Activated CD4-positive, alpha-beta T cell treated with anti-CD3 and anti-CD28 coated beads, Interleukin-2, amount 10 ng/mL, durations not matched to agents 24 days and 14 days (primary cell): ENCODE measurements around the gene MRPL22. TPM values are rescaled to one million over a fixed set of nuclear protein-coding genes. Genes with fewer than 3 reads are reported as not detected.
"Not testable (repeated sequence)": the region's sequence is repeated elsewhere in the genome, so short reads cannot be mapped to it uniquely, and the experiment has no call there.

Source experiments
- DNase-seq: peaks from one replicate; pipeline ENCODE4 v3.0.0; 2022
- H3K27ac Mint-ChIP-seq: one replicate; pipeline ENCODE4 v1.8.0; 2022; ENCODE audit warnings: mild to moderate bottlenecking, mixed read lengths
- H3K27me3 Mint-ChIP-seq: one replicate; pipeline ENCODE4 v1.8.0; 2022; ENCODE audit warnings: mixed read lengths
- H3K36me3 Mint-ChIP-seq: one replicate; pipeline ENCODE4 v1.8.0; 2022; ENCODE audit warnings: low read depth, mild to moderate bottlenecking, mixed read lengths
- H3K4me1 Mint-ChIP-seq: one replicate; pipeline ENCODE4 v1.8.0; 2021; ENCODE audit warnings: mixed read lengths
- H3K4me3 Mint-ChIP-seq: one replicate; pipeline ENCODE4 v1.8.0; 2022; ENCODE audit warnings: mild to moderate bottlenecking, moderate library complexity, mixed read lengths
- H3K9me3 Mint-ChIP-seq: one replicate; pipeline ENCODE4 v1.8.0; 2021; ENCODE audit warnings: mixed read lengths
- intact Hi-C: fragments of 100-400 bp; cut with micrococcal nuclease; formaldehyde crosslinking; loops from one replicate; pipeline ENCODE4 v1.15.1; 2023
- total RNA-seq: library from RNA; stranded (reverse); gene quantifications from 2 replicates; pipeline ENCODE4 v1.2.3, GENCODE V29; 2022

MRPL22 gene
- total RNA-seq, 1 donor from 2014 or later = 83.8 TPM

DNA sequence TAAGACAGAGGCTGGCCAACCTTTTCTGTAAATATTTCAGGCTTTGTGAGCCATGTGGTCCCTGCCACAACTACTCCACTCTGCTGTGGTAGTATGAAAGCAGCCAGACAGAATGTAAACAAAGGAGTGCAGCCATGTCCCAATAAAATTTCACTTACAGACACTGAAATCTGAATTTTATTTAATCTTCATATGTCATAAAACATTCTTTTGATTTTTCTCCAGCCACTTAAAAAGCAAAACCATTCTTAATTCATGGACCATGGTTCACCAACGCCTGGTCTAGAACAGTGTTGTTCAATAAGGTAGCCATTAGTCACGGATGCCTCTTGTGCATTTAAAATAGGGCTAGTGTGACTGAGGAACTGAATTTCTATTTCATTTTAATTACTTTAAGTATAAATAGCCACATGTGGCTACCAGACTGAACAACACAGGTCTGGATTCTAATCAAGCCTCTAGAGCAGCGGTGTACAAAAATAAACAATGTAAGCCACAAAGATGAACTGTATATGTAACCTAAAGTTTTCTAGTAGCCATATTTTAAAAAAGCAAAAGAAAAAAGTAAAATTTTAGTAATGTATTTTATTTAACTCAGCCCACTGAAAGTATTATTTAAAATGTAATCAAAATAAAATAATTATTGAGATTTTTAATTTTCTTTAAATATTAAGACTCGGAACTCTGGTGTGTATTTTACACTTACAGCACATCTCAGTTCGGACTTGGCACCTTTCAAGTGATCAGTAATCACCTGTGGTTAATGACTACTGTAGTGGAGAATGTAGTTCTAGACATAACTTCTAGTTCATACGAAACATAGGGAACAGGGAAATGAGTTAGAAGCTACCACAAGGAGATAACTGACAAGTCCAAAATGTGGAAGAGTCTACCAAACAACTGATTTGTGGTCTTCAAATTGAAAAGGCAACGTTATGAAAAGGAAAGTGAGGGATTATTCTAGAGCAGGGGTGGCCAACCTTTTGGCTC lies 17.1 kb upstream of the MRPL22 start:
- Mint-ChIP-seq H3K27me3 (no peaks in the 10 kb centered on the region), H3K9me3 (no peaks in the 10 kb centered on the region), H3K27ac (no peak overlapping the region), H3K4me1 (no peaks in the 10 kb centered on the region), H3K36me3 (peaks cover 54% of the 10 kb centered on the region), H3K4me3 (no peak overlapping the region)
- intact Hi-C loops = no loop called here
- no peak for DNase-seq

DNA sequence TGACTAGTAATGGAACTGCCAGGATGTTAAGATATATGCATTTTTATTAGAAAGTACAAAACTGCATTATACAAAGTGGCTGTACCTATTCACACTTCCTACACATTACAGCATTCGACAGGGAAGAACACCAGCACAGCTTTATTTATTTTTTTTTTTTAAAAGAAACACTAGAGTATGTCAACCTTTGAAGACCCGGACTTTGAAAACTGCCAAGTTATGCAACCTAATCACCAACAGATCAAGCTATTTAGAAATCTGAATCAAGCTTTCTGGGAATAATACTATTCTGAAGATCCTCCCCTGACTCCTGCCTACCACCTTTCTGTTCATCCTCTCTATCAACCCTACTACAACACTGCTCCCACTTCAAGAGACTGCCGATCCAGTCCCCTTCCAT lies 7.3 kb upstream of the MRPL22 start:
- no peak for DNase-seq
- Mint-ChIP-seq H3K4me3 (no peak overlapping the region), H3K36me3 (peaks cover 41% of the 10 kb centered on the region), H3K9me3 (no peaks in the 10 kb centered on the region), H3K4me1 (peaks cover 25% of the 10 kb centered on the region), H3K27ac (no peak overlapping the region), H3K27me3 (no peaks in the 10 kb centered on the region)
- intact Hi-C loops = no loop called here

- no peak overlapping the region for H3K4me3 Mint-ChIP-seq
- H3K4me1 Mint-ChIP-seq = peaks cover 29% of the 10 kb centered on the region
- no peak overlapping the region for H3K27ac Mint-ChIP-seq
- H3K27me3 Mint-ChIP-seq = no peaks in the 10 kb centered on the region
- intact Hi-C loops = no loop called here
- no peaks in the 10 kb centered on the region for H3K9me3 Mint-ChIP-seq
- DNase-seq = no peak
- peaks cover 36% of the 10 kb centered on the region for H3K36me3 Mint-ChIP-seq
These were observed 6.0 kb upstream of the MRPL22 start for GRCh38 chr5:154934881-154935280.

GRCh38 chr5:154937186-154937717 lies 3.6 kb upstream of the MRPL22 start:
- intact Hi-C loops = no loop called here
- no peaks in the 10 kb centered on the region for H3K27me3 Mint-ChIP-seq
- peaks cover 33% of the 10 kb centered on the region for H3K4me1 Mint-ChIP-seq
- peak overlapping the region; percentile 88 for H3K27ac Mint-ChIP-seq
- H3K4me3 Mint-ChIP-seq = peak overlapping the region; percentile 92
- H3K9me3 Mint-ChIP-seq = no peaks in the 10 kb centered on the region
- peak; percentile 58 for DNase-seq
- H3K36me3 Mint-ChIP-seq = peaks cover 21% of the 10 kb centered on the region

DNA sequence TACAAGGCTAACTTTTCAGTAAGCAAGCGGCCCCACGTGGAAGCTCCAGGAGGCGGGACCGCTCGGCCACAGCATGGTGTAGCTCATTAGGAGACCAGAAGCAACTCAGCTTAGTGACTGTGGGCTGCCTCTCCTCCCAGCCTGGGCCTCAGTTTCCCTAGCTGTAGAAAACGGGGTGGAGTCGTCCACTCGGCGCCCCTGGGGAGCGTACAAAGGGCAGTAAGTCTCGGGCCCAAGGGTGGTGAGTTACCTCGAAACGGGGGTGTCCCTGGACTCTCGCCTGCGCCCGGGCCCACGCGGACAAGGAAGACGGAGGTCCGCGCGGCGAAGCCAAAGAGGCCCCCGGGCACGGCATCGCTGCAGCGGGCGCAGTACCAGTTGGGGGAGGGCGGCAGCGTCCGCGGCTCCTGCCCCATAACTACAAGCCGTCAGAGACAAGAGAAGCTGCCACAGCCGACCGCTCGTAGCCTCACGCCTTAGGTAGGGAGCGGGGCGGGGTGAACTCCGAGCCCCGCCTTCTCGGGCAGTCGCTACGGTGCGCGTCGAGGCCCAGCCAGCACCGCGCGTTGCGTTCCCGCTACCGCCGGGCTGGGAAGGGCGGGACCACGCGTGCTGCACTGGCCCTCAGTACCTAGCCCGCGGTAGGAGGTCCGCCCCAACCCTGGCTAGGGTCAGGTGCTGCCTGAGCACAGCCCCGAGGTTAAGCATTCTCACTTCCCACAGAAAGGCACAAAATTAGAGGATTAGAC lies 3.0 kb upstream of the MRPL22 start, which contains the start of gene GEMIN5:
Gene GEMIN5, minus strand, starts transcription at position 494 of the 749 bp plus-strand sequence. Its CDS starts 78 bp downstream, at position 416.
- Mint-ChIP-seq H3K4me3 (peak within 1 kb of the TSS; percentile 92), H3K4me1 (peaks cover 36% of the 10 kb centered on the region), H3K9me3 (no peaks in the 10 kb centered on the region), H3K36me3 (peaks cover 20% of the 10 kb centered on the region), H3K27me3 (no peaks in the 10 kb centered on the region), H3K27ac (peak within 1 kb of the TSS; percentile 88)
- intact Hi-C loops = loop anchor here (1.0 kb wide), 2 partner anchors 80 to 183 kb away; partner anchors contain the start of genes CNOT8 and LARP1
- peak; percentile 96 for DNase-seq

DNA sequence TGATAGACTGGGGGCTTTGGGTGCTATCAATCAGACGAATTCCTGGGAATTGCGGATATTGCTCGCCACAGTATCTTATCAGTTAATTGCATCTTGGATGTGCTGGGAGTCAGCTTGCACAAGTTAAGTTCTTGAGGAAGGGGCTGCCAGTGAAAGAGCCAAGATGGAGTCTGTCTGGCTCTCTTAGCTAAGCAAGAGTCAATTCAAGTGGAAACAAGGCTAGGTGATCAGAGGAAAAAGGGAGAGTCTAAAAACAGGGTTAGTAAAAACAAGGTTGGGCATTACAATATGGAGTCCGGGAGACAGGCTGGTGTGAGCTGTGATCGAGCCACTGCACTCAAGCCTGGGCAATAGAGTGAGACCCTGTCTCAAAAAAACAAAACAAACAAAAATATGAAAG lies 1.5 kb upstream of the MRPL22 start:
- Mint-ChIP-seq H3K4me1 (peaks cover 36% of the 10 kb centered on the region), H3K27ac (peak overlapping the region; percentile 2), H3K36me3 (peaks cover 13% of the 10 kb centered on the region)
- DNase-seq, H3K27me3 Mint-ChIP-seq, H3K9me3 Mint-ChIP-seq, intact Hi-C loops, H3K4me3 Mint-ChIP-seq: not testable (repeated sequence)

DNA sequence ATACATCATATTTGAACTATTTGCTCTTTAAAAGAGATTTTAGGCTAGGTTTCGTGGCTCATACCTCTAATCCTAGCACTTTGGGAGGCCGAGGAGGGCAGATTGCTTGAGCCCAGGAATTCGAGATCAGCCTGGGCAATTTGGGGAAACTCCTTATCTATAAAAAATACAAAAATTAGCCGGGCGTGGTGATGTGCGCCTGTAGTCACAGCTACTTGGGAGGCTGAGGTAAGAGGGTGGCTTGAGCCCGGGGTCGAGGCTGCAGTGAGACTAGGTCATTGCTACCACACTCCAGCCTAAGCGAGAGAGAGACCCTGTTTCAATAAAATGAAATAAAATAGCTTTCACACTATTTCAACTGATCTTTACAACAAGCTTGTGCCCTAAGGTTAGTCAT lies 500 bp upstream of the MRPL22 start:
- Mint-ChIP-seq H3K4me1 (peaks cover 27% of the 10 kb centered on the region), H3K27ac (peak overlapping the region; percentile 94), H3K36me3 (peaks cover 3% of the 10 kb centered on the region), H3K9me3 (no peaks in the 10 kb centered on the region), H3K4me3 (peak overlapping the region; percentile 98), H3K27me3 (no peaks in the 10 kb centered on the region)
- DNase-seq = no peak
- intact Hi-C loops = loop anchor here (2.0 kb wide), 1 partner anchor 496 kb away; the partner anchor contains the start of gene SAP30L

- Mint-ChIP-seq H3K4me3 (no peak overlapping the region), H3K27me3 (no peaks in the 10 kb centered on the region), H3K27ac (no peak overlapping the region), H3K36me3 (peaks cover 9% of the 10 kb centered on the region), H3K9me3 (no peaks in the 10 kb centered on the region), H3K4me1 (peaks cover 15% of the 10 kb centered on the region)
- intact Hi-C loops = no loop called here
- DNase-seq = no peak
These were observed 2.7 kb downstream of the MRPL22 start for GRCh38 chr5:154943527-154943926.

DNA sequence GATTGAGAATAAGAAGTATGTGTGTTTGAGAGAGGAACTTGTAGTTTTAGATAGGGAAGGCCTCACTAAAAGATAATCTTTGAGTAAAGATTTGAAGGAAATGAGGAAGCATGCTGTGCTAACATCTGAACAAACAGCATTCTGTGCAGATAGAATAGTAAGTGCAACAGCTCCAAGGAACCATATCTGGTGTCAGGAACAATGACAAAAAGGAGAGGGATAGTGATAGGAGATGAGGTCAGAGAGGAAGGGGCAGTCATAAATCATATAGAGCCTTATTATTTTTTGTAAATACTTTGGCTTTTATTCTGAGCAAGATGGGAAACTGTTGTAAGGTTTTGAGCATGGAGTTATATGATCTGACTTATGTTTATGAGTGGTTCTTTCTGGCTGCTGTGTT lies 3.8 kb downstream of the MRPL22 start:
- H3K9me3 Mint-ChIP-seq = no peaks in the 10 kb centered on the region
- H3K27ac Mint-ChIP-seq = no peak overlapping the region
- intact Hi-C loops = no loop called here
- no peak overlapping the region for H3K4me3 Mint-ChIP-seq
- H3K36me3 Mint-ChIP-seq = peaks cover 9% of the 10 kb centered on the region
- H3K27me3 Mint-ChIP-seq = no peaks in the 10 kb centered on the region
- H3K4me1 Mint-ChIP-seq = peaks cover 18% of the 10 kb centered on the region
- DNase-seq = no peak

DNA sequence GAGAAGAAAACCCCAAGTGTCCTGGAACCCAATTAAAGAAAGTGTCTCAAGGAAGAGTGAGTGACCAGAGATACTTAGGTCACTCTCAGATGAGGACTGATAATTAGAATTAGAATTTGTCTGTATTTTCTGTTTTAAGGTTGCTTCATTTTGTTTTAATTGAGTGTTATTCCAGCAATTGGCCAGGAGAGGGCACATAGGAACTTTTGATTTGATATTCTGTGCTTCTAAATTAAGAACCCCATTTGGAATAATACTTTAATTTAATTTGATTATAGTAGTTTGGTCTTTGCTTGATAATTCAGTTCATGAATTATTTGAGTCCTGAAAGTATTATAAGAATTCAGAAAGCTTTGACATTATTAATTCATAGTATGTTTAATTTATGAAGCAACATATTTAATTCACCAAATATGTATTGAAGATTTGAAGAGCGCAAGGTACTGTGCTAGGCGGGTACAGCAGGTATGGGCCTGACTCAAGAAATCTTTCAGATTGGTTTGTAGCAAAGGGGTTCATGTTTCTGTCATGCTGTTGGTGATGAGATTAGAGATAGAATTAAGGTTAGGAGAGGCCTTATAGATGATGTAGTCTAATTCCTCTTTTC lies 4.9 kb downstream of the MRPL22 start:
- no peak overlapping the region for H3K4me3 Mint-ChIP-seq

DNA sequence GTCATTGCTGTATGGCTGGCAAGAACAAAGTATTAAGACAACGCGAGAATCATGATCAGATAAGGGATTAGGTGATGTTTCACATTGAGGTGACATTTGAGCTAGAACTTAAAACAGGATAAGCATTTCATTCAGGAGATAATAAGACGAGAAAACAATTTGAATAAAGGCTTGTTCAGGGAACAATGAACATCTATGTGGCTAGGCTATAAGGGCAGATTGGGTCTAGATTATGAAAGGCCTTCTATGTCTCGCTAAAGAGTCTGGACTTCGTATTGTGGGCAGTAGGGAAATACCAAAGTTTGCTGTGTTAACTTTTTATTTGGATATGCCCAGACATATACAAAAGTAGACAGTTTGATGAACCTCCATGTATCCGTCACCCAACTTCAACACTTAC lies 6.9 kb downstream of the MRPL22 start:
- no peak overlapping the region for H3K27ac Mint-ChIP-seq
- intact Hi-C loops = loop anchor here (2.0 kb wide), 1 partner anchor 57 kb away; no protein-coding TSS in a partner anchor
- no peaks in the 10 kb centered on the region for H3K27me3 Mint-ChIP-seq
- H3K9me3 Mint-ChIP-seq = no peaks in the 10 kb centered on the region
- H3K4me3 Mint-ChIP-seq = no peak overlapping the region
- H3K36me3 Mint-ChIP-seq = peaks cover 17% of the 10 kb centered on the region
- peaks cover 13% of the 10 kb centered on the region for H3K4me1 Mint-ChIP-seq
- DNase-seq = no peak

More for the DNA sequence above, 4.9 kb downstream of the MRPL22 start:
- no peak for DNase-seq
- Mint-ChIP-seq H3K9me3 (no peaks in the 10 kb centered on the region), H3K36me3 (peaks cover 11% of the 10 kb centered on the region), H3K27me3 (no peaks in the 10 kb centered on the region), H3K4me1 (peaks cover 18% of the 10 kb centered on the region), H3K27ac (no peak overlapping the region)
- intact Hi-C loops = loop anchor here (2.0 kb wide), 1 partner anchor 59 kb away; no protein-coding TSS in a partner anchor

- Mint-ChIP-seq H3K4me3 (no peak overlapping the region), H3K27ac (no peak overlapping the region), H3K9me3 (no peaks in the 10 kb centered on the region), H3K4me1 (peaks cover 10% of the 10 kb centered on the region), H3K27me3 (no peaks in the 10 kb centered on the region), H3K36me3 (peaks cover 19% of the 10 kb centered on the region)
- intact Hi-C loops = no loop called here
- no peak for DNase-seq
These were observed 7.4 kb downstream of the MRPL22 start for GRCh38 chr5:154948313-154948712.

DNA sequence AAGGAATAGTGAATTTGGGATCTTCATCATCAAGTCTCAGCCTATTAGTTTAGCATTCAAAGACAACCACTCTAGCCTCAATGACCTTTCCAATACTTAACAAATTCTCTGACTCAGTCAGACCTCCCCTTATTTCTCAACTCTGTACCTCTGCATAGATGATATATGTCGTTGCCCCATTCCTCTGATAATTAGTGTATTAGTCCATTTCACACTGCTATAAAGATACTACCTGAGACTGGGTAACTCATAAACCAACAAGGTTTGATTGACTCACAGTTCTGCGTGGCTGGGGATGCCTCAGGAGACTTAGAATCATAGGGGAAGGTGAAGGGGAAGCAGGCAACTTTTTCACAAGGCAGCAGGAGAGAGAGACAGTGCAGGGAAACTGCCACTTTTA lies 8.9 kb downstream of the MRPL22 start:
- no peak for DNase-seq
- H3K27me3 Mint-ChIP-seq = no peaks in the 10 kb centered on the region
- peaks cover 21% of the 10 kb centered on the region for H3K36me3 Mint-ChIP-seq
- no peak overlapping the region for H3K4me3 Mint-ChIP-seq
- no peak overlapping the region for H3K27ac Mint-ChIP-seq
- no peaks in the 10 kb centered on the region for H3K9me3 Mint-ChIP-seq
- H3K4me1 Mint-ChIP-seq = peaks cover 10% of the 10 kb centered on the region
- intact Hi-C loops = no loop called here
